Neural crest cell (in vitro differentiated cells): ENCODE results near the gene EMX1. TPM values are rescaled to one million over a fixed set of nuclear protein-coding genes. Genes with fewer than 3 reads are reported as not detected.

Source experiments
- DNase-seq: peaks from one replicate; pipeline ENCODE4 v3.0.0; 2021; ENCODE audit warnings: low read depth, mixed read lengths, low spot score
- H3K27ac Mint-ChIP-seq: one replicate; pipeline ENCODE4 v1.8.0; 2021; ENCODE audit warnings: mild to moderate bottlenecking, mixed read lengths; ENCODE audit not compliant: unreplicated experiment
- H3K27me3 Mint-ChIP-seq: 2 replicates; pipeline ENCODE4 v1.8.0; 2021; ENCODE audit warnings: low read depth, mild to moderate bottlenecking, mixed read lengths
- H3K36me3 Mint-ChIP-seq: 2 replicates; pipeline ENCODE4 v1.8.0; 2021; ENCODE audit warnings: low read depth, mild to moderate bottlenecking, mixed read lengths
- H3K4me1 Mint-ChIP-seq: 2 replicates; pipeline ENCODE4 v1.8.0; 2021; ENCODE audit warnings: mixed read lengths
- H3K4me3 Mint-ChIP-seq: one replicate; pipeline ENCODE4 v1.8.0; 2021; ENCODE audit warnings: mild to moderate bottlenecking, mixed read lengths
- H3K9me3 Mint-ChIP-seq: 2 replicates; pipeline ENCODE4 v1.8.0; 2021; ENCODE audit warnings: mixed read lengths
- total RNA-seq: library from RNA; stranded (reverse); gene quantifications from 2 replicates; pipeline ENCODE4 v1.2.1, GENCODE V29; 2021
- TF ChIP-seq, protein P1 (sequence below): fragments of 200-600 bp; sonication (generic); conservative IDR thresholded peaks from 2 replicates; pipeline ENCODE4 v1.5.0; 2021; ENCODE audit warnings: antibody characterized with exemption, mild to moderate bottlenecking

The EMX1 gene
- total RNA-seq, 1 donor from 2014 or later: not detected

DNA sequence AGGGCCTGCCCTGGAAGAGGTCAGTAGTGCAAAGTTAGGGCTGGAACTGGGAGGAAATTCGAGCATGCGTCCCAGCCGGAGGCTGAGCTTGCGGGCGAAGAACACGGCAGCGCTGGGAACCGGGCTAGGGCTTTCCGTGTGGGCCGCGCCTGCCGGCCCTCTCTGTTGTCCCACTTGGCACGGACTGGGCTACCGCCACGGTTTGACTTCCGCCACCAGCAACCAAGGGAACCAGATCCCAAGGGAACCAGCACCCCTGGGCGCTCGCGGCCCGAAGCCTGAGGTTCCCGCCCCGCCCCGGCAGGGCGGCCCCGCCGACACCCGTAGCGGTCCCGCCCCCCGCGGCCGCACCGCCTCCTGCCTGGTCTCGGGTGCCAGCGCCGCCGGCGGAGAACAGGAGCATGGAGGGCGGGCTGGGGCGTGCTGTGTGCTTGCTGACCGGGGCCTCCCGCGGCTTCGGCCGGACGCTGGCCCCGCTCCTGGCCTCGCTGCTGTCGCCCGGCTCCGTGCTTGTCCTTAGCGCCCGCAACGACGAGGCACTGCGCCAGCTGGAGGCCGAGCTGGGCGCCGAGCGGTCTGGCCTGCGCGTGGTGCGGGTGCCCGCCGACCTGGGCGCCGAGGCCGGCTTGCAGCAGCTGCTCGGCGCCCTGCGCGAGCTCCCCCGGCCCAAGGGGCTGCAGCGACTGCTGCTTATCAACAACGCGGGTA is 30.1 kb upstream of the EMX1 start, which contains the start of gene SPR:
Gene SPR, plus strand, starts transcription at position 377 of the 708 bp plus-strand sequence. Its CDS starts 25 bp downstream, at position 402.
- Mint-ChIP-seq H3K4me3 (peak within 1 kb of the TSS; percentile 87), H3K9me3 (no peaks in the 10 kb centered on the region), H3K27me3 (peaks cover 61% of the 10 kb centered on the region), H3K27ac (peak within 1 kb of the TSS; percentile 67), H3K36me3 (no peaks in the 10 kb centered on the region), H3K4me1 (peaks cover 9% of the 10 kb centered on the region)
- TF ChIP-seq, protein P1, sequence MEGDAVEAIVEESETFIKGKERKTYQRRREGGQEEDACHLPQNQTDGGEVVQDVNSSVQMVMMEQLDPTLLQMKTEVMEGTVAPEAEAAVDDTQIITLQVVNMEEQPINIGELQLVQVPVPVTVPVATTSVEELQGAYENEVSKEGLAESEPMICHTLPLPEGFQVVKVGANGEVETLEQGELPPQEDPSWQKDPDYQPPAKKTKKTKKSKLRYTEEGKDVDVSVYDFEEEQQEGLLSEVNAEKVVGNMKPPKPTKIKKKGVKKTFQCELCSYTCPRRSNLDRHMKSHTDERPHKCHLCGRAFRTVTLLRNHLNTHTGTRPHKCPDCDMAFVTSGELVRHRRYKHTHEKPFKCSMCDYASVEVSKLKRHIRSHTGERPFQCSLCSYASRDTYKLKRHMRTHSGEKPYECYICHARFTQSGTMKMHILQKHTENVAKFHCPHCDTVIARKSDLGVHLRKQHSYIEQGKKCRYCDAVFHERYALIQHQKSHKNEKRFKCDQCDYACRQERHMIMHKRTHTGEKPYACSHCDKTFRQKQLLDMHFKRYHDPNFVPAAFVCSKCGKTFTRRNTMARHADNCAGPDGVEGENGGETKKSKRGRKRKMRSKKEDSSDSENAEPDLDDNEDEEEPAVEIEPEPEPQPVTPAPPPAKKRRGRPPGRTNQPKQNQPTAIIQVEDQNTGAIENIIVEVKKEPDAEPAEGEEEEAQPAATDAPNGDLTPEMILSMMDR: no peak
- peak; percentile 55 for DNase-seq

DNA sequence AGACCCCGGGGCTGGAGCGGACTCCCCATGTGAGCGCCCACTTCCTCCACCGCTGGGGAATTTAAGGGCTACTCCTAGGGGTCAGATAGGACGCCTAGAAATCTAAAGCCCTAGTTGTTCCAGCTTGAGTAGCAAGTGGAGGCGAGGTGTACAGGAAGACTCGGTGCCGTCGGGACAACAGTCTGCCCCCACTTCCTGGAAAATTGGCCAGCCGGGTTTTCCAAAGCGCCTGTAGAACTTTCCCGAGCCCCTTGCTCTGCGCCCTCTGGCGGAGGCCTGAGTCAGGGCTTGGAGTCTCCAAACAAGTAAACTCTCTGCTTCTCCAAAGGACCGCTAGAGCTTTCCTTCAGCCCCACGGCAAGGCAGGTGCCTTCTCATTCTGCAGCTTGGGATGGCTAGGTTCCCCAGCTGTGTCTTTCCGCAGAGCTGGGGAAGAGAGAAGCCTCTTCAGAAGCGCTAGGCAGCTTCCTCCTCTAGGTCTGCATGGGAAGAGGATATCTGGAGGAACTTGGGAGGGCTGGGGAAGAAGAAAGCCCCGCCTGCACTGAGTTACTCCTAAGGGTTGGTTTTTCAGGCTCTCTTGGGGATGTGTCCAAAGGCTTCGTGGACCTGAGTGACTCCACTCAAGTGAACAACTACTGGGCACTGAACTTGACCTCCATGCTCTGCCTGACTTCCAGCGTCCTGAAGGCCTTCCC is 29.4 kb upstream of the EMX1 start:
- peaks cover 9% of the 10 kb centered on the region for H3K4me1 Mint-ChIP-seq
- H3K9me3 Mint-ChIP-seq: no peaks in the 10 kb centered on the region
- H3K27ac Mint-ChIP-seq: no peak overlapping the region
- DNase-seq: peak; percentile 89
- no peaks in the 10 kb centered on the region for H3K36me3 Mint-ChIP-seq
- H3K4me3 Mint-ChIP-seq: peak overlapping the region; percentile 87
- TF ChIP-seq, protein P1: peak; percentile 92
- peaks cover 57% of the 10 kb centered on the region for H3K27me3 Mint-ChIP-seq

DNA sequence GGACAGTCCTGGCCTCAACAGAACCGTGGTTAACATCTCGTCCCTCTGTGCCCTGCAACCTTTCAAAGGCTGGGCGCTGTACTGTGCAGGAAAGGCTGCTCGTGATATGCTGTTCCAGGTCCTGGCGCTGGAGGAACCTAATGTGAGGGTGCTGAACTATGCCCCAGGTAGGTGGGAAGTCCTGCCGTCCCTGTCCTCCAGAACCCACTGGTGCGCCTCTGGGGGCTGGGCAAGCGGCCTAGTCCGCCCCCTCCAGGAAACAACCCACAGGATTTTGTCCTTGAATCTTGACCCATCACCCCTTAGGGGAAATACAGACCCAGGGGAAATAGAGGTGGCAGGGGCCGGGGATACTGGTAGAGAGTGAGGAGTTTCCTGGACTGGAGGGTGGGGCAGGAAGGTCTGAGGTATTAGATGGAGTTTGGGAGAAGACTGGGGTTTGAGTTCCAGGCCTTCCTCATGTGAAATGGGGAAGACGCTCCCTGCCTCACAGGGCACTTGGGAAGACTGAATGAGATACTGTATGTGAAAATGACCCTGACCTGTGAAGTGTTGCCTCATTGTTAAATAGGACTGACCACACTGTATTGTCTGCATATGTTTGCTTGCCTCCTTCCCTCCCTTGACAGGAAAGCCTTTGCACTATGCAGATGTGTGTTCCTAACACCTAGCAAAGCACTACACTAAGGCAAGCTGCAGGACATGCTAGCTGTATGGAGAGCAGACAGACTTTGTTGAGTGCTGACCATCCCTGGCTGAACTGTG is 28.7 kb upstream of the EMX1 start:
- peak overlapping the region; percentile 75 for H3K4me3 Mint-ChIP-seq
- no peaks in the 10 kb centered on the region for H3K9me3 Mint-ChIP-seq
- peaks cover 53% of the 10 kb centered on the region for H3K27me3 Mint-ChIP-seq
- DNase-seq: no peak
- H3K36me3 Mint-ChIP-seq: no peaks in the 10 kb centered on the region
- peaks cover 9% of the 10 kb centered on the region for H3K4me1 Mint-ChIP-seq
- TF ChIP-seq, protein P1: no peak
- peak overlapping the region; percentile 50 for H3K27ac Mint-ChIP-seq

DNA sequence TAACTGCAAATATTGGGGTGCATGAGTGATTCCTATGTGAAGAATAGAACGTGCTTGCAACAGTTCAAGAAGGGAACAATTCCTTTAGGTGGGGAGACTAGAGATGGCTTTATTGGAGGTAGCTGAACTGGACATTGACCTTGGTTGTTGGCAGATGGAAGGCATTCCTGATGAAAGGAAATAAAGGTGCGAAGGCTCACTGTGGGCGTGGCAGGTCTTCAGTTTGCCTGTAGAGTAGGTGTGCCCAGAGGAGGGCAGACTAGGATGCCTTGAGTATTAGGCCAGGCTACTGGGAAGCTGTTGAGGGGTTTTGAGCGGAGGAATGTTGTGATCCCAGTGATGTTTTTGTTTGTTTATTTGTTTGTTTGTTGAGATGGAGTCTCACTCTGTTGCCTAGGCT is 27.3 kb upstream of the EMX1 start:
- Mint-ChIP-seq H3K36me3 (no peaks in the 10 kb centered on the region), H3K4me3 (no peak overlapping the region), H3K4me1 (peaks cover 9% of the 10 kb centered on the region), H3K27me3 (peaks cover 50% of the 10 kb centered on the region), H3K27ac (no peak overlapping the region), H3K9me3 (no peaks in the 10 kb centered on the region)
- DNase-seq: no peak
- TF ChIP-seq, protein P1: no peak

DNA sequence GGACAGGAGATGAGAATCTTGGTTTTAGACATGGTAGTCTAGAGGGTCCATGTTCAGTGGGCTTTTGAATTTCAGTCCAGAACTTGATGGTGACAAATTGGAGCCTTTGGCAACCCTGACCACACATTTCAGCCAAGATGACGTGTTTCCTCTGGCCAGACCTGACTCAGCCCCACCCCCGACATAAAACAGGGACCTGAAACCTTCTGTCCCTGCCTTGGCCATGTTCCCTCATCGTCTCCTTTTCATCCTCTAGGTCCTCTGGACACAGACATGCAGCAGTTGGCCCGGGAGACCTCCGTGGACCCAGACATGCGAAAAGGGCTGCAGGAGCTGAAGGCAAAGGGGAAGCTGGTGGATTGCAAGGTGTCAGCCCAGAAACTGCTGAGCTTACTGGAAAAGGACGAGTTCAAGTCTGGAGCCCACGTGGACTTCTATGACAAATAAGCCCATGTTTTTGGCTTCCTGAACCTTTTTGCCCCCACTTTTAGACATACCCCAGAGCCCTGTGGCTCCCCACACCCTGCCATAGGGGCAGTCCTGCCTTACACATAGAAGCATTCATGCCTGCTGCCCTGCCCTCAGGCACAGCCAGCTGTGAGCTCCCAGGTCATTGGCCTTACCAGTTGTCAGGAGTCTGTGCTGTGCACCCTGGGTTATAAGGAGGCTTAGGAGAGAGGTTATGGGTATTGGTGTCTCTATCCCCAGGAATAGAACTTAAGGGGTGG is 26.1 kb upstream of the EMX1 start:
- no peak overlapping the region for H3K4me3 Mint-ChIP-seq
- H3K36me3 Mint-ChIP-seq: no peaks in the 10 kb centered on the region
- DNase-seq: no peak
- TF ChIP-seq, protein P1: no peak
- H3K9me3 Mint-ChIP-seq: no peaks in the 10 kb centered on the region
- H3K4me1 Mint-ChIP-seq: peaks cover 9% of the 10 kb centered on the region
- H3K27ac Mint-ChIP-seq: no peak overlapping the region
- peaks cover 49% of the 10 kb centered on the region for H3K27me3 Mint-ChIP-seq
